ENCODE results near the gene MAPKAPK3. TPM values are rescaled to one million over a fixed set of nuclear protein-coding genes. Genes with fewer than 3 reads are reported as not detected.

MAPKAPK3 gene
- total and polyA plus RNA-seq, 8 donors, result 15.8 to 30.6 (median 23.1) TPM

- no peak for TF ChIP-seq CTCF (IDR thresholded peaks at IDR 0.05)
- H3K4me1 ChIP-seq, result no peaks in the 10 kb centered on the region
- no peak for FAIRE-seq
- no peak for ATAC-seq
- 87 to 90% methylated on average over 3 of the region's 3 CpGs for WGBS, 2 donors
- H3K27me3 ChIP-seq, result no peaks in the 10 kb centered on the region
- intact Hi-C loops (cut with DNase I), result no loop called here
- DNase-seq, result peak in 1 of 6 donors; percentile 25
- H3K4me3 ChIP-seq, result no peak overlapping the region
- H3K27ac ChIP-seq, result no peak overlapping the region
- H3K9me3 ChIP-seq, result no peaks in the 10 kb centered on the region
- no peaks in the 10 kb centered on the region for H3K36me3 ChIP-seq
Measured at GRCh38 chr3:50657816-50658215, 40.9 kb downstream of the MAPKAPK3 start.

GRCh38 chr3:50658416-50658815 lies 41.5 kb downstream of the MAPKAPK3 start:
- no peak overlapping the region for H3K4me3 ChIP-seq
- FAIRE-seq (no peak), ATAC-seq (no peak), DNase-seq (peak in 1 of 6 donors; percentile 17)
- no peak overlapping the region for H3K27ac ChIP-seq
- H3K27me3 ChIP-seq, result no peaks in the 10 kb centered on the region
- no peaks in the 10 kb centered on the region for H3K36me3 ChIP-seq
- H3K4me1 ChIP-seq, result no peaks in the 10 kb centered on the region
- no peak for TF ChIP-seq CTCF (IDR thresholded peaks at IDR 0.05)
- intact Hi-C loops (cut with DNase I), result no loop called here
- 84 to 90% methylated on average over 6 of the region's 6 CpGs for WGBS, 2 donors
- H3K9me3 ChIP-seq, result no peaks in the 10 kb centered on the region

GRCh38 chr3:50658831-50659230 lies 41.9 kb downstream of the MAPKAPK3 start:
- Histone ChIP-seq H3K9me3 (no peaks in the 10 kb centered on the region), H3K36me3 (no peaks in the 10 kb centered on the region), H3K4me3 (no peak overlapping the region), H3K27me3 (no peaks in the 10 kb centered on the region), H3K4me1 (no peaks in the 10 kb centered on the region), H3K27ac (no peak overlapping the region)
- ATAC-seq, result no peak
- no peak for TF ChIP-seq CTCF (IDR thresholded peaks at IDR 0.05)
- no peak for FAIRE-seq
- DNase-seq, result no peak
- intact Hi-C loops (cut with DNase I), result no loop called here
- 84 to 89% methylated on average over 3 of the region's 3 CpGs for WGBS, 2 donors

- no peak overlapping the region for H3K4me3 ChIP-seq
- no peaks in the 10 kb centered on the region for H3K4me1 ChIP-seq
- intact Hi-C loops (cut with DNase I), result no loop called here
- H3K36me3 ChIP-seq, result no peaks in the 10 kb centered on the region
- TF ChIP-seq CTCF (IDR thresholded peaks at IDR 0.05), result no peak
- no peak overlapping the region for H3K27ac ChIP-seq
- no peaks in the 10 kb centered on the region for H3K27me3 ChIP-seq
- ATAC-seq, result no peak
- no peak for FAIRE-seq
- DNase-seq, result peak in 2 of 6 donors; percentile 1 to 28
- WGBS, 2 donors, result 92 to 94% methylated on average over 10 of the region's 10 CpGs
- no peaks in the 10 kb centered on the region for H3K9me3 ChIP-seq
Measured at GRCh38 chr3:50660386-50660785, 43.4 kb downstream of the MAPKAPK3 start.

- peak in 1 of 6 donors; percentile 17 for DNase-seq
- H3K36me3 ChIP-seq, result no peaks in the 10 kb centered on the region
- no peaks in the 10 kb centered on the region for H3K4me1 ChIP-seq
- no peak for TF ChIP-seq CTCF (IDR thresholded peaks at IDR 0.05)
- H3K4me3 ChIP-seq, result no peak overlapping the region
- WGBS, 2 donors, result 56 to 59% methylated on average over 6 of the region's 6 CpGs
- H3K9me3 ChIP-seq, result no peaks in the 10 kb centered on the region
- FAIRE-seq, result no peak
- intact Hi-C loops (cut with DNase I), result no loop called here
- H3K27me3 ChIP-seq, result no peaks in the 10 kb centered on the region
- ATAC-seq, result no peak
- no peak overlapping the region for H3K27ac ChIP-seq
Measured at GRCh38 chr3:50661321-50661837, 44.4 kb downstream of the MAPKAPK3 start.
